ENCODE data around the gene PCBD2.
"Not testable (repeated sequence)": the region's sequence is repeated elsewhere in the genome, so short reads cannot be mapped to it uniquely, and the experiment has no call there.

The PCBD2 gene

DNA sequence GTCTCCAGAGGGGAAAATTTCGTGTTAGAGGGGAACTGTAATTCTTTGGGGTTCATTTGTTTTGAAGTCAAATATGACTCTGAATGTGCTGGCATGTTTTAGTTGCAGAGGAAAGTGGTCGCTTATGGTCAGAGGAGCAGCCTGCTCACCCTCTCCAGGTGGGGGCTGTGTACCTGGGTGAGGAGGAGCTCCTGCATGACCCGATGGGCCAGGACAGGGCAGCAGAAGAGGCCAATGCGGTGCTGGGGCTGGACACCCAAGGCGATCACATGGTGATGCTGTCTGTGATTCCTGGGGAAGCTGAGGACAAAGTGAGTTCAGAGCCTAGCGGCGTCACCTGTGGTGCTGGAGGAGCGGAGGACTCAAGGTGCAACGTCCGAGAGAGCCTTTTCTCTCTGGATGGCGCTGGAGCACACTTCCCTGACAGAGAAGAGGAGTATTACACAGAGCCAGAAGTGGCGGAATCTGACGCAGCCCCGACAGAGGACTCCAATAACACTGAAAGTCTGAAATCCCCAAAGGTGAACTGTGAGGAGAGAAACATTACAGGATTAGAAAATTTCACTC, 17.3 kb upstream of the PCBD2 start:
- DNase-seq (ENCODE audit: low read depth in 1 of 2, low spot score in 1 of 2) = no peak
- in situ Hi-C loops (cut with HindIII; ENCODE audit: low pct_unique_long_range_greater_than_20kb, low sequenced_read_pairs) = no loop called here
- no peak for TF ChIP-seq JUND (IDR thresholded peaks at IDR 0.05; ENCODE audit: low read depth)

DNA sequence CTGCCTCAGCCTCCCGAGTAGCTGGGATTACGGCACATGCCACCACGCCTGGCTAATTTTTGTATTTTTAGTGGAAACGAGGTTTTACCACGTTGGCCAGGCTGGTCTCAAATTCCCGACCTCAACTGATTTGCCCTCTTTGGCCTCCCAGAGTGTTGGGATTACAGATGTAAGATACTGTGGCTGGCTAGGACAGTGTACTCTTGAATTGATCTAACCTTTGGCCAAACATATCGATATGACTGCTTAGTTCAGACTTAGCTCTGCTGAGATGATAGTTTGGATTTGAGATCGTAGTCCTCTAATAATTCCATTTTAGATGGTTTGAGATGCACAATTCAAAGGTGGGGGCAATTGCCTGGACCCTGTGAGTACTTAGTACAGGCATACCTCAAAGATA, 15.6 kb upstream of the PCBD2 start:
- DNase-seq (ENCODE audit: low read depth in 1 of 2, low spot score in 1 of 2) = no peak
- in situ Hi-C loops (cut with HindIII; ENCODE audit: low pct_unique_long_range_greater_than_20kb, low sequenced_read_pairs) = no loop called here
- TF ChIP-seq JUND (IDR thresholded peaks at IDR 0.05; ENCODE audit: low read depth) = no peak

DNA sequence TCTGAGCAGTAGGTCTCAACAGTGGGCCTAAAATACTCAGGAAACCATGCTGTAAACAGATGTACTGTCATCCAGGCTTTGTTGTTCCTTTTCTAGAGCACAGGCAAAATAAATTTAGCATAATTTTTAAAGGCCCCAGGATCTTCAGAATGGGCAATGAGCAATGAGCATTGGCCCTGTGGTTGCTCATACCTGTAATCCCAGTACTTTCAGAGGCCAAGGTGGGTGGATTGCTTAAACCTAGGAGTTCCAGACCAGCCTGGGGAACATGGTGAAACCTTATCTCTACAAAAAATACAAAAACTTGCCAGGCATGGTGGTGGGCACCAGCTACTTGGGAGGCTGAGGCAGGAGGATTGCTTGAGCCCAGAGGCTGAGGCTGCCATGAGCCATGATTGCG, 13.5 kb upstream of the PCBD2 start:
- in situ Hi-C loops (cut with HindIII; ENCODE audit: low pct_unique_long_range_greater_than_20kb, low sequenced_read_pairs) = no loop called here
- no peak for TF ChIP-seq JUND (IDR thresholded peaks at IDR 0.05; ENCODE audit: low read depth)
- DNase-seq (ENCODE audit: low read depth in 1 of 2, low spot score in 1 of 2) = no peak

DNA sequence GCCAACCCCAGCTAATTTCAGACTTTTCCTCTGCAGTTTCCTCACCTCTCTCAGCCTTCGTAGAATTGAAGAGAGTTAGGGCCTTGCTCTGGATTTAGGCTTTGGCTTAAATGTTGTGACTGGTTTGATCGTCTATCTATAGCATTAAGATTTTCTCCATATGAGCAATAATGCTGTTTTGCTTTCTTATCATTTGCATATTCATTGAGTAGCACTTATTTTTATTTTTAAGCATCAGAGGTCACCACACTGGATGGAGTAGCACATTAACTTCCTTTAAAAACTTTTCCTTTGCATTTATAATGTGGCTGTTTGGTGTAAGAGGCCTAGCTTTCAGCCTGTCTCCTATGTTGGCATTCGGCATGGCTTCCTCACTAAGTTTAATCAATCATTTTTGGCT, 12.6 kb upstream of the PCBD2 start:
- no peak for DNase-seq (ENCODE audit: low read depth in 1 of 2, low spot score in 1 of 2)
- in situ Hi-C loops (cut with HindIII; ENCODE audit: low pct_unique_long_range_greater_than_20kb, low sequenced_read_pairs) = no loop called here
- no peak for TF ChIP-seq JUND (IDR thresholded peaks at IDR 0.05; ENCODE audit: low read depth)

DNA sequence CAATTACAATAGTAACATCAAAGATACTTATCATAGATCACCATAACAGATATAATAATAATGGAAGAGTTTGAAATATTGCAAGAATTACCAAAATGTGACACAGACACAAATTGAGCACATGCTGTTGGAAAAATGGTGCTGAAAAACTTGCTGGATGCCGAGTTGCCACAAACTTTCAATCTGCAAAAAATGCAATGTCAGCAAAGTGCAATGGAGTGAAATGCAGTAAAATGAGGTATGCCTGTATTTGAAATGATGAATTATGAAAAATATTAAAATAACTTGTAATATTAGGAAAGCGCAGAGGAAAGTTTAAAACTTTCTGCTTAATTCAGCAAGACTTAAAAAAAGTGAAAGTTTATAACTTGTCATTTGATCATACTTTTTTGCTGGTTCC, 12.0 kb upstream of the PCBD2 start:
- in situ Hi-C loops (cut with HindIII; ENCODE audit: low pct_unique_long_range_greater_than_20kb, low sequenced_read_pairs) = no loop called here
- TF ChIP-seq JUND (IDR thresholded peaks at IDR 0.05; ENCODE audit: low read depth) = no peak
- no peak for DNase-seq (ENCODE audit: low read depth in 1 of 2, low spot score in 1 of 2)

DNA sequence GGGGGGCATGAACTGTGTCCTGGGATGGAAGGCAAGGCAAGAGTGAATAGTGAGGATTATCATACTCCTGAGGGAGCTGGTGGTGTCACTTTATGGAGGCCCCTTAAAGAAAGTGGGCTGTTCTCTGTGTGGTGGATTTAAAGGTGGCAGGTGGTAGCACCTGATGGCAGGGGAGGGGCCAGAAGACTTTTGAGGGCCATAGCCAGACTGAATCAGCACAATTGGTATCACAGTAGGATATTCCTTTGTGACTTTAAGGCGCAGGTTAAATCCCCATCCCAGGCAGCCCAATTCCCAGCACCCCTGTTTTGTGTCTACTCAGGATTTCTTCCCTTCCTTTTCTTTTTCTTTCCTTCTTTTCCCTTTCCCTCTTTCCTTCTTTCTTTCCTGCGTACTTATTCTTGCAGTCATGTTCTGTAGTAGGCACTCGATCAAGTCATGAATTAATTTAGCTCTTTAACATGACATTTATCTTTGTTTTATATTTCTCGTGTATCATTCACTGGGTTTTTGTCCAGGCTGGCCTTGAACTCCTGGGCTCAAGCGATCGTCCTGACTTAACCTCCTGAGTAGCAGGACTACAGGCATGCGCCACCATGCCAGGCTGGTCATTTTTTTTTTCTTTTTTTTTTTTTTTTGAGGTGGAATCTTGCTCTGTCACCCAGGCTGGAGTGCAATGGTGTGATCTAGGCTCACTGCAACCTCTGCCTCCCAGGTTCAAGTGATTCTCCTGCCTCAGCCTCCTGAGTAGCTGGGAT, 11.0 kb upstream of the PCBD2 start:
- TF ChIP-seq JUND (IDR thresholded peaks at IDR 0.05; ENCODE audit: low read depth) = no peak
- in situ Hi-C loops (cut with HindIII; ENCODE audit: low pct_unique_long_range_greater_than_20kb, low sequenced_read_pairs) = no loop called here
- DNase-seq (ENCODE audit: low read depth in 1 of 2, low spot score in 1 of 2) = no peak

DNA sequence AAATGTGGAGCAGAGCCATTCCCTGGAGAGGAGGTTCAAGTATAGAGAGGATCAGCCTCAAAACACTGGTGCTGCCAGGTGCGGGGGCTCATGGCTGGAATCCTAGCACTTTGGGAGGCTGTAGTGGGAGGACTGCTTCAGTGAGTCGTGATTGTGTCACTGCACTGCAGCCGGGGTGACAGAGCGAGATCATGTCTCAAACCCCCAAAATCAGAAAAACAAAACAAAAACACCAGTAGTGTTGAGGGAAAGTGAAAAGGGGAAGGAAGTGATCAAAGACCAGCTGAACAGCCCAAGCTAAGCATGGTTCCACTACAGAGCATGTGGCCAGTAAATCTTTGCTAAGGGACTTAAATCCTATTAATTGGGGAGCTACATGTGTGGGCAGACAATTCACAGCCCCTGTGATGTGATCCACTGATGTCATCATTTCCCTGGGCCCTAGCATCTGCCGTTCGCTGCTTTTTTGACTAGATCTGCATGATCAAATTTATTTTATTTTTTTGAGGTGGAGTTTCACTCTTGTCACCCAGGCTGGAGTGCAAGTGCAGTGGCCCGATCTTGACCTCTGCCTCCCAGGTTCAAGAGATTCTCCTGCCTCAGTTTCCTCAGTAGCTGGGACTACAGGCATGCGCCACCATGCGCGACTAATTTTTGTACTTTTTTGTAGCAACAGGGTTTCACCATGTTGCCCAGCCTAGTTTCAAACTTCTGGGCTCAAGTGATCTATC, 2.7 kb upstream of the PCBD2 start:
- TF ChIP-seq JUND (IDR thresholded peaks at IDR 0.05; ENCODE audit: low read depth) = no peak
- DNase-seq (ENCODE audit: low read depth in 1 of 2, low spot score in 1 of 2) = no peak
- in situ Hi-C loops (cut with HindIII; ENCODE audit: low pct_unique_long_range_greater_than_20kb, low sequenced_read_pairs) = no loop called here

DNA sequence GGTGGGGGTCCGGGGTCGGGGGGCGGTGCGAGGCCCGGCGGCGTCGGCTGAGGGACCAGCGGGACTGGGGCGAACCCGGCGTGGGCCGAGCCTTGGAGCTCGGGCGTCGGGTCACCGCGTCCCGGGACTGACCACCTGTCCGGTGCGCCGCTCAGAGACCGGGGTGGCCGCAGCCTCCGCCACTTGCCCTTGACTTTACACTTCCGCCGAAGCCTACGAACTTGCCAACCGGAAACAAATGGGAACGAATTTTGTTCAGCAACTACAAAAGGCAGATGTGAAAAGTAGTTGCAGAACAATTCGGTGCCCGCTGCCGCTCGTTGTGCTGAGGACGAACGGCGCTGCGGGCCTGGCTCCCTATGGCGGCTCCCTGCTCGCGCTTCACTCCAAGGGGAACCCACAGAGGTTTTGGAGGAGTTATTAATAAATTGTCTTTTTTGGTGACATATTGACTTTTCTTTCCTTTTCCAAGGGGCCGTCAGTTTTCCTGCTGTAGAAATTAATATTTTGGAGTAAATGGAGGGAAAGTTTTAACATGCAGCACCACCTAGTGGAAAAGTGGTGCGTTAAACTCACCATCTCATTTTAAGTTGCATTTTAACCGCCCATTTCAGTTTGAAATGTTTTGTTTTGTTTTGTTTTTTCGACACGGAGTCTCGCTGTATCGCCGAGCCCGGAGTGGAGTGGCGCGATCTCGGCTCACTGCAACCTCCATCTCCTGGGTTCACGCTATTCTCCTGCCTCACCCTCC, 490 bp downstream of the PCBD2 start:
- in situ Hi-C loops (cut with HindIII; ENCODE audit: low pct_unique_long_range_greater_than_20kb, low sequenced_read_pairs) = no loop called here
- DNase-seq (ENCODE audit: low read depth in 1 of 2, low spot score in 1 of 2) = peak; percentile 43 to 80
- no peak for TF ChIP-seq JUND (IDR thresholded peaks at IDR 0.05; ENCODE audit: low read depth)

DNA sequence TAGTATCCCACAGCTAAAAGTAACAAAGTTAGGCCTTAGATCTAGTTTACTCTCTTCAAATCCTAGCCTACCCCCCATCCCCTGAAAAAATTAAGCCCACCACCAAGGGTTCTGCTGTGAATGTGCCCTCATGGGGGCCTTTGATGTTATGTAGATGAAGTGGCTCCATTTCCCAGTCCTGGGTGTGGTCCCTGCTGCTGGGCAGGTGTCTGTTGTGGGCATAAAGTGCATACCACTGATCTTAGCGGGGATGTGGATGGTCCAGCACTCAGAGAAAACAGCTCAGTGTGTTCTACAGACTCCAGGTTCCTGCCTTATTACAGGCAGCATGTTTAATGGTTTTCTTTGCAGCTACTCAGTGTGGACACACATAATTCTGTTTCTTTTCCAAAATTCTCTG, 1.9 kb downstream of the PCBD2 start:
- no peak for DNase-seq (ENCODE audit: low read depth in 1 of 2, low spot score in 1 of 2)
- no peak for TF ChIP-seq JUND (IDR thresholded peaks at IDR 0.05; ENCODE audit: low read depth)
- in situ Hi-C loops (cut with HindIII; ENCODE audit: low pct_unique_long_range_greater_than_20kb, low sequenced_read_pairs) = no loop called here

DNA sequence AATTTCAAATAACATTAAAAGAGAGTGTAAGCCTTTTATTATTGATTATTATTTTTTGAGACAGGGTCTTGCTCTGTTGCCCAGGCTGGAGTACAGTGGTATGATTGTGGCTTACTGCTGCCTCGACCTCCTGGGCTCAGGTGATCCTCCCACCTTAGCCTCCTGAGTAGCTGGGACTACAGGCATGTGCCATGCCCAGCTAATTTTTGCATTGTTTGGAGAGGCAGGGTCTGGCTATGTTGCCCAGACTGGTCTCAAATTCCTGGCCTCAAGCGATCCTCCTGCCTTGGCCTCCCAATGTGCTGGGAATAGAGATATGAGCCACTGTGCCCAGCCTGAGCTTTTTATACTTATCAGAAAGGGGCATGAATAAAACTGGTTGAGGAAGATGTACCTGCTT, 5.8 kb downstream of the PCBD2 start:
- DNase-seq (ENCODE audit: low read depth in 1 of 2, low spot score in 1 of 2); in situ Hi-C loops (cut with HindIII; ENCODE audit: low pct_unique_long_range_greater_than_20kb, low sequenced_read_pairs): not testable (repeated sequence)

DNA sequence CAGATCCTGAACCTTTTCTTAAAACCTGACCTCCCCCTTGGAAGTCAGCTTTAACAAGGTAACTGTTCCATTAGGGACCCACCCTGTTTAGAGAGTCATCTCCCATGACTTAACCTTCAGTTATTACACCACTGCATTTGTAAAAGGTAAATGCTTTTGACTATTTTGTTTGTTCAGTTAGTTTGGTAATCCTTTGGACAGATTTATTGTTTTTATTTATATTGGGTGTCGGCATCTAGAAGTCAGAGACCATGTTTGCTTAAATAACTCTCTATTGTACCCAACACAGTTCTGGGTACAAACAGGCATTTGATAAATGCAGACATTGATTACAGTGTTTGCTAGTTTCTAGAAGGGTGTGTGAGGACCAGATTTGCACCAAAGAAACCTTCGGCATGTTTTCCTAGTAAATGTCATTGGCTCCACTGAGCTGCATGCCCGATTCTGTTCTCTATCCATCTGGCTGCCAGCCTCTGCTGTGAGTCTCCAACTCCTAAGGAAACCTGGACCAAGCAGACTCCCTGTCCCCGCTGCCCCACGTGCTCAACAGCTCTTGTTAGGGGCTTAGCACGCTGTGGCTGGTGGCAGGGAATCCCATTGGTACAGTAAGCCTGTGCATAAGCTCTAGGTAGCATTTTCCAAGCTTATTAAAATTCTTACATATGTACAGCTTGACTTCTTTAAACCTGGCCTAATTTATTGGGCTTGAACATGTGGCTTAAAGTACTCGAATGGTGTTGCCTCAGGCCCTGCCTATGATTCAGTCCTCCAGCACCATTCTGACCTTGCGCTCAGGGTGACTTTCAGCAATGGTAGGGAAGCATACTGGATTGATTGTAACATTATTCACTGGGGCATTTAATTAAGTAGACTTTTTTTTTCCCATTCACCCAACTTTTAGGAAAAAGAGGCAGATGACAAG, 6.6 kb downstream of the PCBD2 start:
- no peak for TF ChIP-seq JUND (IDR thresholded peaks at IDR 0.05; ENCODE audit: low read depth)
- no peak for DNase-seq (ENCODE audit: low read depth in 1 of 2, low spot score in 1 of 2)
- in situ Hi-C loops (cut with HindIII; ENCODE audit: low pct_unique_long_range_greater_than_20kb, low sequenced_read_pairs) = no loop called here

DNA sequence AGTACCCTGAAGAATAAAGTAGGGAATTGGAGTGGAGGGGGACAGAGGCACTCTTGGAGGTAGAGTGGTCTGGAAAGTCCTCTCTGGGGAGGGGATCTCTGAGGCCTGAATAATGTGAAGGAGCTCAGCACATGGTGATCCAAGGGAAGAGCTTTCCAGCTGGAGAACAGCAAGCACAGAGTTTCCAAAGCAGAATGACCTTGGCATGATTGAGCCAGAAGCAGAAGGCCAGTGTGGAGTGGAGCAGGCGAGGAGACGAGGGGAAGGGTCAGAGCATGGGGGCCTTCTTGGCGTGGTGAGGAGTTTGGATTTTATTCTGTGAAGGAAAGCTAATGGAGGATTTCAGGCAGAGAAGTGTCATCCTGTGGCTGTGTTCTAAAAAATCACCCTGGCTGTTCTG, 8.3 kb downstream of the PCBD2 start:
- no peak for DNase-seq (ENCODE audit: low read depth in 1 of 2, low spot score in 1 of 2)
- in situ Hi-C loops (cut with HindIII; ENCODE audit: low pct_unique_long_range_greater_than_20kb, low sequenced_read_pairs) = no loop called here
- no peak for TF ChIP-seq JUND (IDR thresholded peaks at IDR 0.05; ENCODE audit: low read depth)

Measured in T47D (cell line).